B cell (primary cell): ENCODE measurements around the gene TXNRD1. TPM values are rescaled to one million over a fixed set of nuclear protein-coding genes. Genes with fewer than 3 reads are reported as not detected.
A peak's percentile ranks its signal among the peaks of the same experiment; 100 is the strongest.

Source experiments
- ATAC-seq: fragments of 200-7000 bp; cut with Tn5 transposase; one replicate; pipeline ENCODE4 v1.10.0; 2021; ENCODE audit warnings: low read depth, mild to moderate bottlenecking, moderate number of reproducible peaks, moderate library complexity
- CTCF ChIA-PET: fragments of 350-600 bp; sonication (Branson Sonifier 250); formaldehyde crosslinking; loops from one replicate; lab custom pipeline; 2021; ENCODE audit warnings: antibody characterized with exemption, inconsistent platforms; lab: Charles Lee
- POLR2A ChIA-PET: fragments of 350-600 bp; sonication (Branson Sonifier 250); formaldehyde crosslinking; loops from one replicate; lab custom pipeline; 2021; ENCODE audit warnings: antibody characterized with exemption; lab: Charles Lee
- DNase-seq: peaks from one replicate; pipeline ENCODE4 v3.0.0; 2013
- H2AFZ ChIP-seq: 2 replicates; pipeline ENCODE4 v1.6.1; 2012; ENCODE audit warnings: mild to moderate bottlenecking, low read depth, low read length; ENCODE audit not compliant: insufficient read depth, poor library complexity, severe bottlenecking
- H3K27ac ChIP-seq, 2 donors: 1 replicate in 1 of 2; 2 replicates in 1 of 2; pipeline ENCODE4 v1.5.1; 2012 to 2013; ENCODE audit warnings: low read length in 2 of 2, mild to moderate bottlenecking in 2 of 2, moderate library complexity in 1 of 2
- H3K27me3 ChIP-seq, 4 experiments: fragments of 200-600 bp in 1 of 4; sonication (generic) in 1 of 4; replicated peaks in 1 of 4; 1 replicate in 2 of 4; 2 replicates in 2 of 4; pipeline versions ENCODE4 v1.6.1 to v1.7.0; 2013 to 2016; ENCODE audit warnings: low read length in 3 of 4, mild to moderate bottlenecking in 2 of 4, mixed read lengths in 1 of 4, moderate library complexity in 1 of 4; ENCODE audit not compliant: insufficient read depth in 4 of 4, control insufficient read depth in 3 of 4; ENCODE audit errors: control extremely low read depth in 1 of 4
- H3K36me3 ChIP-seq, 2 experiments: replicated peaks in 1 of 2; 1 replicate in 1 of 2; 2 replicates in 1 of 2; pipeline versions ENCODE4 v1.6.1 to v1.7.1; 2013; ENCODE audit warnings: low read length in 1 of 2; ENCODE audit not compliant: insufficient read depth in 2 of 2, control insufficient read depth in 1 of 2; ENCODE audit errors: control extremely low read depth in 1 of 2, extremely low read depth in 1 of 2
- H3K4me1 ChIP-seq, 2 donors: fragments of 200-600 bp in 1 of 2; sonication (generic) in 1 of 2; 1 replicate in 1 of 2; 2 replicates in 1 of 2; pipeline versions ENCODE4 v1.5.1 to v1.6.1; 2013 to 2017; ENCODE audit warnings: low read length in 2 of 2; ENCODE audit not compliant: control insufficient read depth in 2 of 2, insufficient read depth in 2 of 2
- H3K4me2 ChIP-seq: replicated peaks from 2 replicates; pipeline ENCODE3; 2012; ENCODE audit warnings: mild to moderate bottlenecking, low read depth, low read length; ENCODE audit not compliant: poor library complexity, severe bottlenecking
- H3K4me3 ChIP-seq, 5 experiments: fragments of 200-600 bp in 1 of 5; sonication (generic) in 1 of 5; 1 replicate in 3 of 5; 2 replicates in 2 of 5; pipeline versions ENCODE4 v1.5.1 to v1.7.0; 2011 to 2016; ENCODE audit warnings: low read length in 4 of 5, mild to moderate bottlenecking in 4 of 5, low read depth in 2 of 5, control low read depth in 1 of 5, moderate library complexity in 1 of 5; ENCODE audit not compliant: insufficient read depth in 1 of 5; ENCODE audit errors: control extremely low read depth in 1 of 5, extremely low read depth in 1 of 5
- H3K79me2 ChIP-seq: fragments of 200-600 bp; sonication (generic); one replicate; pipeline ENCODE4 v1.6.0; 2016; ENCODE audit warnings: low read length; ENCODE audit not compliant: control insufficient read depth, insufficient read depth
- H3K9ac ChIP-seq: fragments of 200-600 bp; sonication (generic); 2 replicates; pipeline ENCODE4 v1.6.1; 2017; ENCODE audit warnings: mild to moderate bottlenecking, low read length, moderate library complexity
- H3K9me3 ChIP-seq, 3 donors: one replicate each; pipeline versions ENCODE4 v1.6.1 to v1.7.1; 2013; ENCODE audit warnings: low read length in 2 of 3; ENCODE audit not compliant: control insufficient read depth in 2 of 3, insufficient read depth in 1 of 3; ENCODE audit errors: control extremely low read depth in 1 of 3
- H4K20me1 ChIP-seq: 2 replicates; pipeline ENCODE4 v1.6.0; 2012; ENCODE audit warnings: mild to moderate bottlenecking, low read length; ENCODE audit not compliant: insufficient read depth, control insufficient read depth, poor library complexity, severe bottlenecking
- H3K27ac Mint-ChIP-seq: one replicate; pipeline ENCODE4 v1.8.0; 2021; ENCODE audit warnings: mixed read lengths
- H3K27me3 Mint-ChIP-seq: one replicate; pipeline ENCODE4 v1.8.0; 2021; ENCODE audit warnings: mixed read lengths
- H3K4me1 Mint-ChIP-seq: one replicate; pipeline ENCODE4 v1.8.0; 2021; ENCODE audit warnings: mixed read lengths
- H3K4me3 Mint-ChIP-seq: one replicate; pipeline ENCODE4 v1.8.0; 2021; ENCODE audit warnings: mixed read lengths
- H3K9me3 Mint-ChIP-seq: one replicate; pipeline ENCODE4 v1.8.0; 2022; ENCODE audit warnings: mixed read lengths; ENCODE audit not compliant: insufficient read depth
- CTCF ChIP-seq: fragments of 200-600 bp; IDR thresholded peaks from one replicate; pipeline ENCODE4 v1.8.0; 2022; ENCODE audit warnings: antibody characterized with exemption, mild to moderate bottlenecking
- EZH2 ChIP-seq: IDR thresholded peaks from 2 replicates; pipeline ENCODE4 v1.6.1; 2012; ENCODE audit warnings: borderline replicate concordance, low read depth, mild to moderate bottlenecking, moderate library complexity, low read length; ENCODE audit not compliant: insufficient read depth, poor library complexity, severe bottlenecking
- WGBS: methylation state at CpG from one replicate; pipeline ENCODE4 v1.1.5; 2013; ENCODE audit warnings: missing lambda C conversion rate; ENCODE audit not compliant: insufficient coverage; 5-methylcytosine and 5-hydroxymethylcytosine counted together
- intact Hi-C: fragments of 100-400 bp; cut with micrococcal nuclease; formaldehyde crosslinking; loops from one replicate; pipeline ENCODE4 v1.10.0; 2022
- polyA plus RNA-seq: library from polyadenylated mRNA; depleted of rRNA; stranded (reverse); fragments of >200 nt; gene quantifications from 2 replicates; pipeline ENCODE4 v1.2.3, GENCODE V29; 2012
- total RNA-seq, 2 donors: library from RNA; stranded (reverse); fragments of 120-200 nt in 1 of 2; gene quantifications; 1 replicate in 1 of 2; 2 replicates in 1 of 2; pipeline versions ENCODE4 v1.2.3 to v1.2.4, GENCODE V29; 2013 to 2022

TXNRD1 gene
- total and polyA plus RNA-seq, 2 donors (not counting 1 experiment from before 2014, with no cell fraction given), result 10.1 to 44.6 TPM

- Histone ChIP-seq H3K27me3 (no peaks in the 10 kb centered on the region), H3K4me3 (peak overlapping the region in 1 of 5 experiments; percentile 25), H3K27ac (no peak overlapping the region), H3K36me3 (no peaks in the 10 kb centered on the region), H3K4me1 (peaks cover 14 to 15% of the 10 kb centered on the region in 2 donors), H3K9me3 (peaks cover 0 to 11% (median 10%) of the 10 kb centered on the region in 3 donors), H4K20me1 (no peaks in the 10 kb centered on the region), H2AFZ (no peak overlapping the region), H3K4me2 (peak overlapping the region; percentile 58), H3K79me2 (no peaks in the 10 kb centered on the region), H3K9ac (peak overlapping the region; percentile 14)
- ATAC-seq (peak; percentile 94), DNase-seq (peak; percentile 65)
- 20% methylated on average over 8 of the region's 12 CpGs for WGBS
- peaks cover 13% of the 10 kb centered on the region for H3K4me1 Mint-ChIP-seq
- ChIA-PET POLR2A (no interaction called here), CTCF (interaction anchor here (0.5 to 3.0 kb wide), 4 partner anchors 9 to 683 kb away, joined by 3 to 25 read pairs (median 5); partner anchors contain the start of gene TXNRD1)
- no peak for TF ChIP-seq EZH2
- TF ChIP-seq CTCF, result no peak
- peak overlapping the region; percentile 37 for H3K4me3 Mint-ChIP-seq
- H3K27ac Mint-ChIP-seq, result peak overlapping the region; percentile 32
- H3K27me3 Mint-ChIP-seq, result no peaks in the 10 kb centered on the region
- intact Hi-C loops, result no loop called here
- H3K9me3 Mint-ChIP-seq, result peaks cover 3% of the 10 kb centered on the region
Measured at GRCh38 chr12:104372061-104372720, 156.6 kb downstream of the TXNRD1 start.

- H3K4me1 ChIP-seq, result peaks cover 14 to 15% of the 10 kb centered on the region in 2 donors
- H4K20me1 ChIP-seq, result no peaks in the 10 kb centered on the region
- H2AFZ ChIP-seq, result no peak overlapping the region
- H3K4me2 ChIP-seq, result peak overlapping the region; percentile 58
- peaks cover 0 to 11% (median 10%) of the 10 kb centered on the region in 3 donors for H3K9me3 ChIP-seq
- H3K4me3 ChIP-seq, result no peak overlapping the region
- H3K27me3 ChIP-seq, result no peaks in the 10 kb centered on the region
- H3K4me1 Mint-ChIP-seq, result peaks cover 13% of the 10 kb centered on the region
- ATAC-seq, result no peak
- ChIA-PET POLR2A (no interaction called here), CTCF (interaction anchor here (0.7 to 3.0 kb wide), 6 partner anchors 9 to 683 kb away, joined by 3 to 25 read pairs (median 4); no protein-coding TSS in a partner anchor)
- H3K27me3 Mint-ChIP-seq, result no peaks in the 10 kb centered on the region
- H3K9me3 Mint-ChIP-seq, result peaks cover 3% of the 10 kb centered on the region
- H3K79me2 ChIP-seq, result no peaks in the 10 kb centered on the region
- intact Hi-C loops, result no loop called here
- no peak overlapping the region for H3K9ac ChIP-seq
- DNase-seq, result no peak
- no peak for TF ChIP-seq EZH2
- TF ChIP-seq CTCF, result no peak
- H3K36me3 ChIP-seq, result no peaks in the 10 kb centered on the region
- no peak overlapping the region for H3K4me3 Mint-ChIP-seq
- 95% methylated on average over 10 of the region's 10 CpGs for WGBS
- no peak overlapping the region for H3K27ac Mint-ChIP-seq
- no peak overlapping the region for H3K27ac ChIP-seq
Measured at GRCh38 chr12:104372721-104373335, 157.2 kb downstream of the TXNRD1 start.
